ENCODE results near the gene PCGF3.
"Not testable (repeated sequence)": the region's sequence is repeated elsewhere in the genome, so short reads cannot be mapped to it uniquely, and the experiment has no call there.

The PCGF3 gene

DNA sequence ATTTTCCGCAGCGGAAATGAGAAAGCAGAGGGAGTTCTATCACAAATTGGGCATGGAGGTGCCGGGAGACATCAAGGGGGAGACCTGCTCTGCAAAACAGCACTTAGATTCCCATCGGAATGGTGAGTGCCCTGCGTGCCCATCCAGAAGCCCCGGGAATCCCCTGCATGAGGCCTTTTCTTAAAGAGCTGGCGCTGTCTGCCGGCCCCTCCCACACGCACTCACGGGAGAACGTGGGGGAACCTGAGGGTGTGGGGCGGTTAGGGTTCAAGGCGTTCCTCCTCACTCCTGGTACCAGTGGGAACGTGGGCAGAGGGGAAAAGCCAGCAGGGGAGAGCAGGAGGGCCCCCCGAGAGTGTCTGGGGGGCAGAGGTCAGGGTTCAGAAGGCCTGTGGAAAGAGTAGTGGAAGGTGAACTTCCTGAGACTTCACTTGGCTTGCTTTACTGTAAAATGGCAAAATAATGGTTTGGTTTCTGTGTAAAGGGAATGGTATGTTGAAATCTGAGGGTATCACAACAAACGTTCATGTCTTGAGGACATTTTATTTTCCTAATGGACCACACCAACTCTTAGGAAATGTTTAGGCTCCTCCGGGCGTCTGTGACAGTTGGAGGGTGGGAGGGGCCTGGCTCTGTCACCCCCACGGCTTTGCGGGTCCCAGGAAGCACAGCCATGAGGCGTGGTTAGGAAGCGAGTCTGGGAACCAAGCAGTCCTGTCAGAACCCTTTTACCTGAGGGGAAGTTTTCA lies 38.0 kb downstream of the PCGF3 start:
- no peak for DNase-seq

GRCh38 chr4:744212-744841 lies 38.7 kb downstream of the PCGF3 start:
- no peak for DNase-seq

DNA sequence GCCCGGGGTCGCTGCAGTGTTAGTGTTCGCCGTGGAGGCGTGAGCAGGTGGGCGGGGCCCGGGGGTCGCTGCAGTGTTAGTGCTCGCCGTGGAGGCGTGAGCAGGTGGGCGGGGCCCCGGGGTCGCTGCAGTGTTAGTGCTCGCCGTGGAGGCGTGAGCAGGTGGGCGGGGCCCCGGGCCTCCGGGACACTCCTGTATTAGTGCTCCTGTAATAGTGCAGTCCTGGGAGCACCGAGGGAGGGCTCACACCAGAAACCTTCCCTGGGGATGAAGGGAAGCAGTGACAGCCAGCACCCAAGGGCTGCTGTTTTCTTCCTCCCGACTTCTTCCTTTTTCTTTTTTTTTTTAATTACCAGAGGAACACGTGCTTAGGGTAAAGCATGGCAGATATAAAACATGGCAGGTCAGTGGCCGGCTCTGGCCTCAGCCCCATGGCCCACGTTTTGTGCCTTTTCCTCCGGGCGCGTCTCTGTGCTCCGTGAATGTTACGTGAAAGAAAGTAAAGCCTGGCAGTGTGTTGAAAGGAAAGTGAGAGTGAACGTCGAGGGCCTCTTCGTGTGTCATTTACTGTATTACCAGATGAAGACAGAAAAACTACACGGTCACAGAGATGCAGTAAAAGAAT lies 42.0 kb downstream of the PCGF3 start:
- DNase-seq, result no peak

DNA sequence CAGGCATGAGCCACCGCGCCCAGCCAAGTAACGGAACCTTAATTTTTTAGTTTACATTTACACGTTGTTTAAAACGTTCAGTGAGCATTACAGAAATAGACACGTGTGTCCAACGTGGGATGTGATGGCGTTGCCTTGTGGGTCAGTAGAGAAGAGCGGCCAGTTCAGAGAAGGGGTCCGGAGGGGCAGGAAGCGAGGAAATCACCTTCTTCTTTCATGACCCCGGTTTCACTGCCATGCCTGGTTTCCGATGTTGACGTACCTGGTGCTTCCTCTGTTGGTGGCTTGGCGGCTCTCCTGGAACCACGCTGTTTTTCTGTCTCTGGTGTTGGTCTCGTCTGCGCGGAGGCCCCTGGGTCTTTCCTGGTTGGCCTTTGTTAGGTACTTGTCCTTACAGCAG lies 42.8 kb downstream of the PCGF3 start:
- no peak for DNase-seq

- no peak for DNase-seq
Measured at GRCh38 chr4:749698-750666, 44.4 kb downstream of the PCGF3 start.

DNA sequence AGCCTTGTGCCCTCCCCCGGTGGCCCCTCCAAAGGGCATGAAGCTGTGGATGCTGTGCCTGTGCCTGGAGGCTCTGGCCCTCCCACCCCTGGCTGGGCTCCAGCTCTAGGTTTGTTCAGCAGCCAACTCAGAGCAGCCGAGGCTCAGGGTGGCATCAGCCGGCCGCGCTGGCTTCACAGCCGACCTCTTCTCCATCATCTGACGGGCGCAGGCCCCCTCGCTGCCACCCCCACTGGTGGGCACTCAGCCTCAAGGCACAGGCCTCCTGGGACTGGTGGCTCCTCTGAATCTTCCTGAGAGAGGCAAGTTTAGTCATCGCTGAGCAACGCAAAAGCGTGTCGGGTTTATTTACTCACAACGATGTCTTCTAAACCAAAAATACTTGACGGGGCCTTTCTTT lies 46.0 kb downstream of the PCGF3 start:
- DNase-seq, result no peak

DNA sequence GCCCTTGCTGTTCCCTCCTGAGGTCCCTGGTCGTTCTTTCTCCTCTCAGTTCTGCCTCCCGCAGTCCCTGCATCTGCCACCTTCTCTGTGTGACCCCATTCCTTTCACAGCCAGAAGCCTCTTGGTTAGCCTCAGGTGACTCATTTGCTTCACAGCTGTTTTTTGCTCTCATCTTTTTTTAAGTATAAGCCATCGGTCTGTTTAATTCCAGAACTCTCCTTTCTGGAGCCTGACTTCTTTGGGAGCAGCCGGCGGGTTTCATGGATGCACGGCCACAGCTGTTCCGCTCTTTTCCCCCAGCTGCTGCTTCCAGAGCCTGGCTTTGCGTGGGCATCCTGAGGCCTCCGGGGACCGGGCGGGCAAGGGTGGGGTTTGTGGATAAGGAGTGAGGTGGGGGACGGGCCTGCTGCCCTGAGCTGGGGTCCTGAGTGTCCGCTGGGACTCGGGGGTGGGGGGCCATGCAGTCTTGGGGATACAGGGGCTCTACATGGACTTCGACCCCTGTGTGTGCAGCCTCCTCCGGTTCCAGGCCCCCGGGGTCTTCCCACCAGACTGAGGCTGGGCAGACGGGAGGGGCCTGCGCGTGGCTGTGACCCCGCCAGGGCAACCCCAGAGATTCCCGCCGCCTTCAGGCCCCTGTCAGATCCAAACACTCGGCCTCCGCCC lies 46.7 kb downstream of the PCGF3 start:
- DNase-seq, result no peak

DNA sequence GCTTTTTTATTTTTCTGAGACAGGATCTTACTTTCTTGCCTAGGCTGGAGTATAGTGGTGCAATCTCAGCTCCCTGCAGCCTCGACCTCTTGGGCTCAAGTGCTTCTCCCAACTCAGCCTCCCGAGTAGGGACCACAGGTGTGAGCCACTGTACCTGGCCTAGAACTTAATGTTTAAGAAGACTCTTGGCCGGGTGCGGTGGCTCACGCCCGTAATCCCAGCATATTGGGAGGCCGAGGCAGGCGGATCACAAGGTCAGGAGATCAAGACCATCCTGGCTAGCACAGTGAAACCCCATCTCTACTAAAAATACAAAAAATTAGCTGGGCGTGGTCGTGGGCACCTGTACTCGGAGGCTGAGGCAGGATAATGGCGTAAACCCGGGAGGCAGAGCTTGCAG lies 47.6 kb downstream of the PCGF3 start:
- not testable (repeated sequence) for DNase-seq

GRCh38 chr4:754221-755120 lies 48.8 kb downstream of the PCGF3 start:
- DNase-seq, result no peak

- DNase-seq, result no peak
Measured at GRCh38 chr4:757111-757510, 51.5 kb downstream of the PCGF3 start.

DNA sequence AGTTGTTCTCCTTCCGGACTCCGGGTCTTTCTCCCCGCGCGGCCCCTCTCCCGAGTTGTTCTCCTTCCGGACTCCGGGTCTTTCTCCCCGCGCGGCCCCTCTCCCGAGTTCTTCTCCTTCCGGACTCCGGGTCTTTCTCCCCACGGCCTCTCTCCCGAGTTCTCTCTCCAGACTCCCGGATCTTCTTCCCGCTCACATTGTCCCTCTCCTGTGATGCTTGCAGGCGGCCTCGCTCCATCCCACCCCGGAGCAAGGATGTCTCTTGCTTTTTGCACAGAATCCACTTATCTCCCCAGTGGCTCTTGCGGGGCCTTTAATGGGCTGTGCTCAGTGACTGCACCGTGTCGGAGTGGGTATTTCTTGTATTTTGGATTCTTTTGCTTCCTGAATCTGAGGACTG lies 54.2 kb downstream of the PCGF3 start:
- not testable (repeated sequence) for DNase-seq

DNA sequence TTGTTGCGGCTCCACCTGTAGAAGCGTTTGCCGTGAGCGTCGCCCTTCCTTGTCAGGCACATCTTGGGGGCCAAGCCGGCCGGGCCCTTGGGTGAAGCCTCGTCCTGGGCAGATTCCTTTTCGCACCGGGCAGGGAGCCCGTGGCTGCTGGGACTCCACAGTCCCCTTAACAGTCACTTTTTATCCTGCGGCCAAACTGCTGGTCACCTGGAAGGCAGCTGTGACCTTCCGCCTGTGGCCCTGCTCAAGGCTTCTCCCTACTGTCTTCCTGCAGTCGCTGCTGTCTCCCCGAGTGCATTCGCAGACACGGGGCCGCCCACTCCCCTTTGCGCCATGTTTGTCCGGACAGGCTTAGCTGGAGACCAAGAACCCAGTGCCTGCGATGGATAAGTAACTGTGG lies 55.0 kb downstream of the PCGF3 start:
- no peak for DNase-seq

GRCh38 chr4:761086-761485 lies 55.5 kb downstream of the PCGF3 start:
- no peak for DNase-seq

DNA sequence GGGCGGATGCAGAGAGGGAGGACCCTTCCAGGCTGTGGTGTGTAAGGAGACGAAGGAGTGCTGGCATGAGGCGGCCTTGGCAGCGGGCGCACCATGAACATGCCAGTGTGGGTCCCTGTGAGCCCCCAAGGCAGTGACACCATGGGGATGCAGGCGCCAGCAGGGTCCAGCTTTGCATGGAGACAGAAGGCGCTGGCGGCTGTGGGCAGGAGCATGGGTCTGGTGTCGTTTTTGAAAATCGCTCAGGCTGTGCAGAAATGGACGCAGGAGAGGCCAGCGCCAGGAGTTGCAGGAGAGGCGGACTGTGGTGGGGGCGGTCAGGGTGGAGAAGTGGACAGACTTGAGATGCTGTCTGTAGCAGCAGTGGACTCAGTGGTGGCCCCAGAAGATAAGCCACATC lies 56.1 kb downstream of the PCGF3 start:
- no peak for DNase-seq

DNA sequence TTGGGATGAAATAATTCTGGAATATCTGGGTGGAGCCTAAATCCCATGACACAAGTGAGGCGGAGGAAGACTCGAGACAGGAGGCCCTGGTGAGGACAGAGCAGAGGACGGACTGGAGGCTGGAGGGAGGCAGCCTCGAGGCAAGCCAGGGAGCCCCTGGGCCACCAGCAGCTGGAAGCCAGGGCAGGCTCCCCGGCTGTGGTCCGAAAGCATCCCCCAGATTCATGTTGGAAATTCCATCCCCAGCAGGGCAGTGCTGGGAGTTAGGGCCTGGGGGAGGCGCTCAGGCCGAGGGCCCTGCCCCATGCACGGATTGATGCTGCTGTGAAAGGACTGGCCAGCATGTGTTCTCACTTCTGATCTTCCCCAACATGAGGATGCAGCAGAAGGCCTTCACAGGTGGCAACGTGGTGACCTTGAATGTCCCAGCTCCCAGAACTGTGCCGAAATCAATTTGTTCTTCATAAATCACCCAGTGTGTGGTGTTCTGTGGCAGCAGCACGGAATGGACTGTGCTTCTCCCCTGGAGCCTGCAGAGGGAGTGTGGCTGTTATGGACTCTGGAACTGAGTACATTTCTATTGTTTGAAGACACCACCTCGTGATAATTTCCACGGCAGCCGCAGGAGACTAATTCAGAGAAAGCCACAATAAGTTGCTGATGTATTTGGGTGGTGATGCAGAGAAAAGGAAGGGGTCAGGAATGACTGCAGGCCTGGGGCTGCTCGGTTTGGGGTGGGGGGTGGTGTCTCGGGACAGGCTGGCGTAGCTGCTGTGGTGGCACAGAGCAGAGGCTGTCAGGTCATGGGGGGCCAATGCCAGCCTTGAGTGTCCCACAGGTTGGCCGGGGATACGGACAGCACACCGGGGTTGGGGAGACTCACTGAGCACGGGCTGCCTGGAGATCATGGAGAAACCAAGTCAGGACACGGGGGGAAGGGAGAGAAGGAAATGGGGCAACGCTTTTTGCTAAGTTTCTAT lies 56.9 kb downstream of the PCGF3 start:
- DNase-seq, result no peak

DNA sequence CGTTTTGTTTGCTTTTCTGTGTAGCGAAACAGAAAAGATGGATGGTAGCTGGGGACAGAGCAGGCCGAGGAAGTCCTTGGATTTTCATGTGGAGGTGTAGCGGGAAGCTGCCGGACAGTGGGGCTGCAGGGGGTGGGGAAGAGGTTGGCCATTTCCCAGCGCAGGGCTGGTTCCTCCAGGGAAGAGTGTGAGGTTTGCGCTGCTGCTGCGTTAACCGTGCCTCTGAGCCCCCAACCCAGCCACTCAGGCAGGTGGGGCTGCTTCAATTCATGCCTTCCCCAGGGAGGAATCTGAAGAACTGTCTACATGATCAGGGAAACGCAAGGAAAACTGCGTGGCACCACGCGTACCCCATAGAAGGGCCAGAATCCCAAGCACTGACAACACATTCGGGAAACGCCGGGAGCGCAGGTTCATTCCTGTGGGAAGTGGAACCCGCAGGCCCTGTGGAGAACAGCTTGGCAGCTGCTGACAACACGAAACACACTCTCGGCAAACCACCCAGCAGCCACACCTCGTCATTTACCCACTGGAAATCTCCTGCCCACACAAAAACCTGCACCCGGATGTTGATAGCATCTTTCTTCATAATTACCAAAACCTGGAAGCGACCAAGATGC lies 57.7 kb downstream of the PCGF3 start:
- no peak for DNase-seq

DNA sequence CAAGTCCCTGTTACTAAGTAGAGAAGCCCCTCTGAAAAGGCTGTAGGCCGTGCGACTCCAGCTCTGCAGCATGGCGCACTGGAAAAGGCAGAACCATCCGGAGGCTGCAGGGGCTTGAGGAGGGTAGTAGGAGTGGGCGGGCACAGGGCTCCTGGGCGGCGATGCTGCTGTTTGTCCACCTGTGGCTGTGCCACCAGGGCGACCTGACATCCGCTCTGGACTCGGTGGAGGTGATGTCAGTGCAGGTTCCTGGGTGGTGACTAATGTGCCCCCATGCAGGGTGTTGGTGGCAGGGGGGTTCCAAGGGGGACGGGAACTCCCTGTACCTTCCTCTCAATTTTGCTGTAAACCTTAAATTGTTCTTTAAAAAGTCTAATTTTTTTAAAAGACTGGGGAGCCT lies 58.3 kb downstream of the PCGF3 start:
- DNase-seq, result no peak

DNA sequence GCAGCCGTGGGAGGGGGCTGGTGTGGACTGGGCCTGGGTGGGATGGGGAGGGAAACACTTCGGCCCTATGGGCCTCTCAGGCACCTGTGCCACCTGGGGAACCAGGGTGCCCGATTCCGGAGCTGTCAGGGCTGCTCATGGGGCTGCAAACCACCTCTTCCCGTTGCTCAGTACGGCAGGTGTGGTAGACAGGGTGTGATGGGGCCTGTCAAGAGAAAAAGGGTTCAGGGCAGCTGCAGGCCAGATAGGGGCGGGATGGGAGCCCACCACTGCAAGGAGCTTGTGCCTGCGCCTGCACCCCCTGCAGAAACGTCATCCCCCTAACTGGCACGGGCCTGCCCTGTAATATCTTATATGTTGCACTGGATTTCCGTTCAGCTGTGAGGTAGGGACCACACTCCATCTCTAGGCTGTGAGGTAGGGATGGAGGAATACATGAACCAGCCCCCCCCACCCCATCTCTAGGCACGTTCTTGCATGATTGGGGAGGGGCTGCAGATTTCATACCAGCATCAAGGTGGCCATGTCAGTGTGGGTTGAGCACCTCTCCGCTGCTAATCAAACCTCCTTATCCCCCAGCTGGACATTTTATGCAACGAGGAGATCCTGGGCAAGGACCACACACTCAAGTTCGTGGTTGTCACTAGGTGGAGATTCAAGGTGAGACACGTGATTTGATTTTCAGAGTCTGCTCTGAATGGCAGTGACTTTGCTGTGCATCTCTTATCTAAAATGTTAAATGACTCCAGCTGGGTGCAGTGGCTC lies 59.0 kb downstream of the PCGF3 start:
- no peak for DNase-seq

GRCh38 chr4:766152-766515 lies 60.5 kb downstream of the PCGF3 start:
- no peak for DNase-seq

All from CD4-positive, alpha-beta T cell treated with Interleukin-12 subunit alpha and Interleukin-12 subunit beta, for 1 hour (primary cell).